K562 (cell line): ENCODE results near the gene PRKACB. TPM values are rescaled to one million over a fixed set of nuclear protein-coding genes. Genes with fewer than 3 reads are reported as not detected.

Experiments used
- ATAC-seq: fragments of 200-7000 bp; cut with Tn5 transposase; 3 replicates; pipeline ENCODE4 v1.9.1; 2020; ENCODE audit warnings: moderate library complexity
- BruUV-seq: library from RNA; stranded (reverse); fragments of 400-500 nt; replicated peaks from 2 replicates; lab custom pipeline; 2021; lab: Mats Ljungman, UMichigan
- CTCF ChIA-PET: fragments of 300-600 bp; formaldehyde crosslinking; extraction: SDS; loops from one replicate; lab custom pipeline; 2021; ENCODE audit warnings: low intra/inter-chr PET ratio; lab: Yijun Ruan, JAX
- POLR2A ChIA-PET: fragments of 300-600, 350-650 bp; sonication (Branson Sonifier 250); formaldehyde crosslinking; extraction: SDS; loops from one replicate; lab custom pipeline; 2021; ENCODE audit warnings: antibody characterized with exemption, inconsistent platforms; lab: Yijun Ruan, JAX
- DNase-seq, 4 experiments: peaks; one replicate each; pipeline versions ENCODE4 v3.0.0 to v3.0.0-alpha.2; 2011 to 2018; ENCODE audit warnings: low spot score in 3 of 4, mixed read lengths in 3 of 4; ENCODE audit errors: extremely low read depth in 1 of 4
- FAIRE-seq: peaks from 2 replicates; lab custom pipeline; 2011; peaks lifted over from hg19 to GRCh38; lab: Jason Lieb, UNC
- H2AFZ ChIP-seq: 2 replicates; pipeline ENCODE4 v1.6.0; 2011; ENCODE audit warnings: low read depth, low read length, control low read depth, inconsistent platforms
- H3K27ac ChIP-seq: fragments of 200-600 bp; 3 replicates; pipeline ENCODE4 v1.8.0; 2011; ENCODE audit warnings: low read depth, mild to moderate bottlenecking, control low read depth, inconsistent platforms, low read length, moderate library complexity, mixed read lengths; ENCODE audit errors: extremely low read depth
- H3K27me3 ChIP-seq, 2 experiments: fragments of 300-600 bp in 1 of 2; 2 replicates in 1 of 2; 3 replicates in 1 of 2; pipeline versions ENCODE4 v1.6.0 to v1.8.0; 2011; ENCODE audit warnings: inconsistent platforms in 2 of 2, low read length in 2 of 2, mild to moderate bottlenecking in 1 of 2, mixed read lengths in 1 of 2, moderate library complexity in 1 of 2; ENCODE audit not compliant: control insufficient read depth in 2 of 2, insufficient read depth in 2 of 2
- H3K36me3 ChIP-seq: fragments of 300-600 bp; 3 replicates; pipeline ENCODE4 v1.8.0; 2011; ENCODE audit warnings: mild to moderate bottlenecking, low read length, inconsistent platforms; ENCODE audit not compliant: control insufficient read depth, insufficient read depth
- H3K4me1 ChIP-seq, 2 experiments: fragments of 200-600 bp in 1 of 2; replicated peaks in 1 of 2; 2 replicates in 1 of 2; 3 replicates in 1 of 2; pipeline versions ENCODE4 v1.5.1 to v1.8.0; 2011; ENCODE audit warnings: inconsistent platforms in 2 of 2, low read length in 2 of 2, mild to moderate bottlenecking in 1 of 2, mixed read lengths in 1 of 2, moderate library complexity in 1 of 2; ENCODE audit not compliant: control insufficient read depth in 2 of 2, insufficient read depth in 2 of 2
- H3K4me2 ChIP-seq: 2 replicates; pipeline ENCODE4 v1.6.1; 2011; ENCODE audit warnings: low read length, control low read depth, inconsistent platforms, mixed read lengths; ENCODE audit not compliant: insufficient read depth
- H3K4me3 ChIP-seq: fragments of 200-600 bp; sonication (generic), shearing (Covaris generic); 2 replicates; pipeline ENCODE4 v1.5.1; 2016; ENCODE audit warnings: control low read depth, inconsistent platforms
- H3K79me2 ChIP-seq: fragments of 200-600 bp; 3 replicates; pipeline ENCODE4 v1.8.0; 2011; ENCODE audit warnings: low read length, inconsistent platforms; ENCODE audit not compliant: control insufficient read depth, insufficient read depth
- H3K9ac ChIP-seq, 2 experiments: 2 replicates each; pipeline versions ENCODE4 v1.6.0 to v1.6.1; 2011; ENCODE audit warnings: low read depth in 2 of 2, low read length in 2 of 2, control low read depth in 1 of 2, inconsistent platforms in 1 of 2, mild to moderate bottlenecking in 1 of 2, mixed read lengths in 1 of 2; ENCODE audit not compliant: insufficient read depth in 1 of 2
- H3K9me1 ChIP-seq: one replicate; pipeline ENCODE4 v1.6.0; 2011; ENCODE audit warnings: inconsistent platforms, mild to moderate bottlenecking, low read length, moderate library complexity; ENCODE audit not compliant: control insufficient read depth, insufficient read depth
- H3K9me3 ChIP-seq: replicated peaks from 2 replicates; pipeline ENCODE4 v1.5.1; 2011; ENCODE audit warnings: low read depth, low read length, inconsistent platforms; ENCODE audit not compliant: control insufficient read depth, insufficient read depth
- H4K20me1 ChIP-seq: replicated peaks from 2 replicates; pipeline ENCODE4 v1.6.1; 2011; ENCODE audit warnings: low read length, inconsistent platforms, mixed read lengths; ENCODE audit not compliant: control insufficient read depth, insufficient read depth
- BRD4 ChIP-seq: fragments of 200-600 bp; sonication (generic); IDR thresholded peaks from 2 replicates; pipeline ENCODE4 v1.6.1; 2017; ENCODE audit warnings: inconsistent platforms
- ESRRA ChIP-seq: fragments of 450-650 bp; IDR thresholded peaks from 2 replicates; pipeline ENCODE4 v1.6.1; 2014; ENCODE audit warnings: low read depth, mild to moderate bottlenecking, moderate library complexity, borderline replicate concordance
- ETV6 ChIP-seq, 3 experiments: fragments of 150-350 bp in 1 of 3; sonication (generic) in 1 of 3; formaldehyde crosslinking in 1 of 3; IDR thresholded peaks; 2 replicates each; pipeline versions ENCODE4 v1.6.1 to v1.8.0; 2014 to 2022; ENCODE audit warnings: borderline replicate concordance in 2 of 3, low read depth in 2 of 3, antibody characterized with exemption in 1 of 3, low read length in 1 of 3, mild to moderate bottlenecking in 1 of 3, missing genetic modification reagents in 1 of 3
- FOS ChIP-seq: IDR thresholded peaks from 3 replicates; pipeline ENCODE4 v1.6.1; 2011; ENCODE audit not compliant: insufficient read length; ENCODE audit errors: extremely low read depth
- HDGF ChIP-seq: fragments of 450-650 bp; IDR thresholded peaks from 2 replicates; pipeline ENCODE4 v1.6.1; 2016
- HIVEP1 ChIP-seq: fragments of 250-450 bp; sonication (Bioruptor Pico); IDR thresholded peaks from 2 replicates; pipeline ENCODE4 v1.4.0; 2020; ENCODE audit warnings: mild to moderate bottlenecking
- HNRNPK ChIP-seq: fragments of 200-400 bp; formaldehyde crosslinking; IDR thresholded peaks from one replicate; pipeline ENCODE4 v1.6.1; 2018; ENCODE audit warnings: mild to moderate bottlenecking, low read depth, low read length; ENCODE audit not compliant: poor library complexity, severe bottlenecking
- KDM4B ChIP-seq, 2 experiments: fragments of 450-650 bp in 1 of 2; sonication (generic) in 1 of 2; IDR thresholded peaks; 2 replicates each; pipeline ENCODE4 v1.6.1; 2016 to 2017; ENCODE audit warnings: borderline replicate concordance in 2 of 2, antibody characterized with exemption in 1 of 2, low read depth in 1 of 2, mild to moderate bottlenecking in 1 of 2
- MED1 ChIP-seq: sonication (generic); formaldehyde crosslinking; IDR thresholded peaks from 2 replicates; pipeline ENCODE4 v1.8.1; 2023; ENCODE audit warnings: missing genetic modification reagents, borderline replicate concordance
- NFE2L1 ChIP-seq: fragments of 450-650 bp; IDR thresholded peaks from 2 replicates; pipeline ENCODE4 v1.6.1; 2016; ENCODE audit warnings: missing genetic modification characterization, low read depth, mild to moderate bottlenecking, missing compliant biosample characterization, moderate library complexity, borderline replicate concordance
- PPARD ChIP-seq: fragments of 250-450 bp; sonication (Bioruptor Pico); IDR thresholded peaks from 2 replicates; pipeline ENCODE4 v1.8.0; 2022; ENCODE audit warnings: inconsistent platforms, mild to moderate bottlenecking, moderate library complexity
- SIX5 ChIP-seq, 2 experiments: IDR thresholded peaks; 2 replicates each; pipeline ENCODE4 v1.6.1; 2011; ENCODE audit warnings: low read length in 2 of 2, borderline replicate concordance in 1 of 2, low read depth in 1 of 2, mild to moderate bottlenecking in 1 of 2, moderate library complexity in 1 of 2; ENCODE audit not compliant: insufficient read depth in 1 of 2
- TAF9B ChIP-seq: fragments of 450-650 bp; IDR thresholded peaks from 2 replicates; pipeline ENCODE4 v1.6.1; 2018; ENCODE audit warnings: mild to moderate bottlenecking; ENCODE audit not compliant: partially characterized antibody
- ZC3H8 ChIP-seq: fragments of 450-650 bp; IDR thresholded peaks from 2 replicates; pipeline ENCODE4 v1.6.1; 2017
- ZNF311 ChIP-seq: fragments of 250-450 bp; sonication (Bioruptor Pico); IDR thresholded peaks from 2 replicates; pipeline ENCODE4 v1.4.0; 2020; ENCODE audit warnings: mild to moderate bottlenecking, moderate library complexity
- ZNF324 ChIP-seq: fragments of 250-450 bp; sonication (Bioruptor Pico); IDR thresholded peaks from 2 replicates; pipeline ENCODE4 v1.4.0; 2020; ENCODE audit warnings: mild to moderate bottlenecking
- ZNF436 ChIP-seq: fragments of 250-450, 450-650 bp; sonication (Bioruptor Pico); formaldehyde crosslinking; IDR thresholded peaks from 2 replicates; pipeline ENCODE4 v1.7.0; 2020; ENCODE audit warnings: mild to moderate bottlenecking
- ZNF707 ChIP-seq: fragments of 250-450 bp; sonication (Bioruptor Pico); conservative IDR thresholded peaks from 2 replicates; pipeline ENCODE4 v1.8.0; 2022; ENCODE audit warnings: inconsistent platforms, mild to moderate bottlenecking, moderate library complexity
- ZNF79 ChIP-seq: fragments of 250-450 bp; sonication (Bioruptor Pico); IDR thresholded peaks from 2 replicates; pipeline ENCODE4 v1.4.0; 2020; ENCODE audit warnings: low read depth, mild to moderate bottlenecking, moderate library complexity
- WGBS: fragments of 100-300 bp; shearing (Covaris generic); methylation state at CpG from one replicate; pipeline ENCODE4 v1.1.6; 2016; ENCODE audit warnings: low coverage, mixed read lengths; ENCODE audit not compliant: insufficient coverage; ENCODE audit errors: missing lambda C conversion rate; 5-methylcytosine and 5-hydroxymethylcytosine counted together
- in situ Hi-C: fragments of 300-500 bp; cut with MboI; formaldehyde crosslinking; loops from 4 replicates; pipeline ENCODE4 v1.15.0; 2018; ENCODE audit warnings: inconsistent platforms, mixed read lengths
- intact Hi-C: fragments of 100-400 bp; cut with micrococcal nuclease; formaldehyde crosslinking; loops from 2 replicates; pipeline ENCODE4 v1.14.2; 2022
- polyA plus RNA-seq, 8 experiments: library from polyadenylated mRNA; depleted of rRNA in 4 of 8; stranded (reverse) in 5 of 8; unstranded in 3 of 8; fragments of >200 nt; fragmentation: Nextera tagmentation in 2 of 8; fragmentation: Illumina TruSeq in 1 of 8; extraction: Ambion mirVana in 2 of 8; extraction: Trizol in 1 of 8; gene quantifications; 2 replicates each; pipeline versions ENCODE4 v1.2.1 to v1.2.3, GENCODE V29; 2011 to 2014; ENCODE audit warnings: inconsistent platforms in 1 of 8, missing spikeins in 1 of 8
- total RNA-seq, 7 experiments: library from RNA; depleted of rRNA in 6 of 7; stranded (reverse); fragments of >200 nt in 6 of 7; fragmentation: Illumina TruSeq in 2 of 7; extraction: Trizol in 2 of 7; gene quantifications; 2 replicates each; pipeline versions ENCODE4 v1.2.1 to v1.2.3, GENCODE V29; 2011 to 2021; ENCODE audit warnings: low replicate concordance in 1 of 7
- TF ChIP-seq, protein P1 (sequence below): fragments of 450-650 bp; formaldehyde crosslinking; IDR thresholded peaks from 2 replicates; pipeline ENCODE4 v1.4.0; 2022; ENCODE audit warnings: missing genetic modification characterization

The PRKACB gene
- total and polyA plus RNA-seq, 9 of the 15 experiments (the other 6 are each of a cell fraction or from before 2014, with no cell fraction given) = 1.1 to 5.2 (median 2.8) TPM

GRCh38 chr1:84206375-84206774 lies 62.3 kb downstream of the PRKACB start:
- in situ Hi-C loops (no loop called here), intact Hi-C loops (no loop called here)
- no peaks in the 10 kb centered on the region for H3K36me3 ChIP-seq
- BruUV-seq = no TSS peak
- no peak overlapping the region for H3K9ac ChIP-seq
- no peaks in the 10 kb centered on the region for H3K79me2 ChIP-seq
- no peak for TF ChIP-seq HIVEP1
- no peak for TF ChIP-seq ZC3H8
- no peak for TF ChIP-seq ZNF79 (CRISPR knock-in tag)
- no peak for TF ChIP-seq SIX5 (IDR thresholded peaks at IDR 0.05; ENCODE audit: borderline replicate concordance in 1 of 2, insufficient read depth in 1 of 2, low read depth in 1 of 2, low read length in 2 of 2)
- TF ChIP-seq BRD4 = no peak
- no peak for TF ChIP-seq ZNF436 (CRISPR knock-in tag)
- no peak for TF ChIP-seq PPARD (CRISPR knock-in tag)
- no peak for TF ChIP-seq NFE2L1
- TF ChIP-seq MED1 (CRISPR knock-in tag) = no peak
- no peak for TF ChIP-seq ETV6 (IDR thresholded peaks at IDR 0.05; ENCODE audit: borderline replicate concordance in 1 of 2, low read depth in 2 of 2, low read length in 1 of 2)
- no peak for TF ChIP-seq ETV6 (CRISPR knock-in tag; IDR thresholded peaks at IDR 0.05; ENCODE audit: borderline replicate concordance)
- no peak for TF ChIP-seq ESRRA
- no peak for TF ChIP-seq HDGF
- TF ChIP-seq ZNF311 = no peak
- no peak for TF ChIP-seq FOS
- TF ChIP-seq HNRNPK = no peak
- TF ChIP-seq TAF9B = no peak
- TF ChIP-seq, protein P1, sequence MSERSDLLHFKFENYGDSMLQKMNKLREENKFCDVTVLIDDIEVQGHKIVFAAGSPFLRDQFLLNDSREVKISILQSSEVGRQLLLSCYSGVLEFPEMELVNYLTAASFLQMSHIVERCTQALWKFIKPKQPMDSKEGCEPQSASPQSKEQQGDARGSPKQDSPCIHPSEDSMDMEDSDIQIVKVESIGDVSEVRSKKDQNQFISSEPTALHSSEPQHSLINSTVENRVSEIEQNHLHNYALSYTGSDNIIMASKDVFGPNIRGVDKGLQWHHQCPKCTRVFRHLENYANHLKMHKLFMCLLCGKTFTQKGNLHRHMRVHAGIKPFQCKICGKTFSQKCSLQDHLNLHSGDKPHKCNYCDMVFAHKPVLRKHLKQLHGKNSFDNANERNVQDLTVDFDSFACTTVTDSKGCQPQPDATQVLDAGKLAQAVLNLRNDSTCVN (CRISPR knock-in tag) = no peak
- TF ChIP-seq ZNF707 = no peak
- TF ChIP-seq ZNF324 (CRISPR knock-in tag) = no peak
- TF ChIP-seq KDM4B (IDR thresholded peaks at IDR 0.05; ENCODE audit: borderline replicate concordance in 2 of 2, low read depth in 1 of 2) = no peak
- CTCF ChIA-PET = no interaction called here
- DNase-seq (no peak), FAIRE-seq (no peak), ATAC-seq (no peak)
- H3K4me1 ChIP-seq = no peaks in the 10 kb centered on the region
- H3K4me2 ChIP-seq = no peak overlapping the region
- H3K4me3 ChIP-seq = no peak overlapping the region
- H2AFZ ChIP-seq = no peak overlapping the region
- no peak overlapping the region for H3K27ac ChIP-seq
- 15% methylated on average over 1 of the region's 1 CpG for whole genome bisulfite sequencing
- H3K9me1 ChIP-seq = no peaks in the 10 kb centered on the region
- H4K20me1 ChIP-seq = no peaks in the 10 kb centered on the region
- H3K9me3 ChIP-seq = no peaks in the 10 kb centered on the region
- POLR2A ChIA-PET = no interaction called here
- no peaks in the 10 kb centered on the region for H3K27me3 ChIP-seq
